K562 (cell line): ENCODE results near the gene IL23A. TPM values are rescaled to one million over a fixed set of nuclear protein-coding genes. Genes with fewer than 3 reads are reported as not detected.

Experiments
- E2F3 ChIP-seq: fragments of 250-450 bp; sonication (Bioruptor Pico); IDR thresholded peaks from 2 replicates; pipeline ENCODE4 v1.4.0; 2020; ENCODE audit warnings: mild to moderate bottlenecking
- HDAC8 ChIP-seq: fragments of 450-650 bp; IDR thresholded peaks from 2 replicates; pipeline ENCODE4 v1.6.1; 2016; ENCODE audit warnings: mild to moderate bottlenecking, missing genetic modification characterization, moderate library complexity, missing compliant biosample characterization
- HMG20A ChIP-seq: fragments of 450-650 bp; formaldehyde crosslinking; conservative IDR thresholded peaks from 2 replicates; pipeline ENCODE4 v1.4.0; 2020; ENCODE audit warnings: mild to moderate bottlenecking, mixed read lengths
- KDM5B ChIP-seq: fragments of 200-600 bp; sonication (generic); IDR thresholded peaks from 2 replicates; pipeline ENCODE4 v1.6.1; 2012; ENCODE audit warnings: low read depth, mild to moderate bottlenecking, moderate library complexity, low read length, control low read depth, inconsistent platforms; ENCODE audit not compliant: insufficient replicate concordance
- MGA ChIP-seq: fragments of 450-650 bp; IDR thresholded peaks from 2 replicates; pipeline ENCODE4 v1.6.1; 2016; ENCODE audit warnings: mild to moderate bottlenecking, moderate library complexity
- MYNN ChIP-seq, 2 experiments: sonication (generic); formaldehyde crosslinking in 1 of 2; IDR thresholded peaks; 2 replicates each; pipeline versions ENCODE4 v1.5.0 to v1.6.1; 2016 to 2020; ENCODE audit warnings: antibody characterized with exemption in 1 of 2, missing genetic modification reagents in 1 of 2
- POLR2A ChIP-seq: fragments of 450-650 bp; conservative IDR thresholded peaks from 2 replicates; pipeline ENCODE4 v1.6.1; 2016
- POLR2B ChIP-seq: fragments of 450-650 bp; IDR thresholded peaks from 2 replicates; pipeline ENCODE4 v1.6.1; 2018; ENCODE audit warnings: low read depth; ENCODE audit not compliant: partially characterized antibody
- TGIF2 ChIP-seq: sonication (generic); formaldehyde crosslinking; IDR thresholded peaks from 2 replicates; pipeline ENCODE4 v1.8.1; 2022; ENCODE audit warnings: mild to moderate bottlenecking, missing genetic modification reagents, moderate library complexity
- TSHZ1 ChIP-seq: fragments of 250-450 bp; sonication (Bioruptor Pico); IDR thresholded peaks from 2 replicates; pipeline ENCODE4 v1.4.0; 2020; ENCODE audit warnings: mild to moderate bottlenecking, moderate library complexity
- ZNF212 ChIP-seq: fragments of 450-650 bp; formaldehyde crosslinking; IDR thresholded peaks from 2 replicates; pipeline ENCODE4 v1.4.0; 2020; ENCODE audit warnings: mild to moderate bottlenecking
- ZNF436 ChIP-seq: fragments of 250-450, 450-650 bp; sonication (Bioruptor Pico); formaldehyde crosslinking; IDR thresholded peaks from 2 replicates; pipeline ENCODE4 v1.7.0; 2020; ENCODE audit warnings: mild to moderate bottlenecking
- ZNF507 ChIP-seq: conservative IDR thresholded peaks from 2 replicates; pipeline ENCODE4 v1.6.1; 2017; ENCODE audit warnings: missing genetic modification characterization, missing compliant biosample characterization
- polyA plus RNA-seq, 8 experiments: library from polyadenylated mRNA; depleted of rRNA in 4 of 8; stranded (reverse) in 5 of 8; unstranded in 3 of 8; fragments of >200 nt; fragmentation: Nextera tagmentation in 2 of 8; fragmentation: Illumina TruSeq in 1 of 8; extraction: Ambion mirVana in 2 of 8; extraction: Trizol in 1 of 8; gene quantifications; 2 replicates each; pipeline versions ENCODE4 v1.2.1 to v1.2.3, GENCODE V29; 2011 to 2014; ENCODE audit warnings: inconsistent platforms in 1 of 8, missing spikeins in 1 of 8
- total RNA-seq, 7 experiments: library from RNA; depleted of rRNA in 6 of 7; stranded (reverse); fragments of >200 nt in 6 of 7; fragmentation: Illumina TruSeq in 2 of 7; extraction: Trizol in 2 of 7; gene quantifications; 2 replicates each; pipeline versions ENCODE4 v1.2.1 to v1.2.3, GENCODE V29; 2011 to 2021; ENCODE audit warnings: low replicate concordance in 1 of 7

IL23A gene
- total and polyA plus RNA-seq, 9 of the 15 experiments (the other 6 are each of a cell fraction or from before 2014, with no cell fraction given) = 4.4 to 37.2 (median 9.6) TPM

- TF ChIP-seq MGA (no peak; the same call in 1 of the 2 replicates), E2F3 (CRISPR knock-in tag) (no peak), ZNF507 (tag) (no peak), TSHZ1 (no peak), POLR2A (peak; percentile 82), KDM5B (peak; percentile 78), MYNN (IDR thresholded peaks at IDR 0.05) (peak; percentile 67), MYNN (CRISPR knock-in tag; IDR thresholded peaks at IDR 0.05) (no peak), TGIF2 (no peak), HDAC8 (tag) (no peak), HMG20A (CRISPR knock-in tag) (no peak), ZNF212 (CRISPR knock-in tag) (no peak), ZNF436 (CRISPR knock-in tag) (no peak), POLR2B (peak; percentile 81)
Observed at GRCh38 chr12:56359851-56360767, 21.4 kb downstream of the IL23A start, which contains the start of gene STAT2 (continued).
